ENCODE data around the gene IL15RA. TPM values are rescaled to one million over a fixed set of nuclear protein-coding genes. Genes with fewer than 3 reads are reported as not detected.

Gene IL15RA
- total RNA-seq, 4 donors from 2014 or later, result 10.6 to 34.3 (median 22.8) TPM

DNA sequence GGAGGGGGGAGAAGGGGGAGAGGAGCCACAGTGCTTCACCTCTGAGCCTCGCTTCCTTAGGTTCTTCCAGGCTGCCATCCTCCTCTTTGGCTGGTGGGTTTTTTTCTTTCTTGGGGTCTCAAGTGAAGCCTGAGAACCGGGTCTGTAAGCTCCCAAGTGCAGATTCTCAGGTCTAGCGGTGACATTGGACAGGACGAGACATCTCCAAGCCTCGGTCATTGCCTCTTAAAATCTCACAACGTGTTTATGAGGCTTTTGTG, 817 bp upstream of the IL15RA start:
- H3K27ac ChIP-seq, result peak overlapping the region; percentile 89 to 93 (median 93)
- H3K4me1 ChIP-seq, result no peaks in the 10 kb centered on the region
- no peaks in the 10 kb centered on the region for H3K36me3 ChIP-seq
- H3K9me3 ChIP-seq, result no peaks in the 10 kb centered on the region
- no peaks in the 10 kb centered on the region for H3K27me3 ChIP-seq
- intact Hi-C loops (cut with DNase I), result no loop called here
- peak overlapping the region in 2 of 3 donors; percentile 75 to 76 for H3K4me3 ChIP-seq (replicated peaks in 1 of 3)
- TF ChIP-seq POLR2A (IDR thresholded peaks at IDR 0.05) (no peak), CTCF (IDR thresholded peaks at IDR 0.05) (no peak)
- 22 to 43% methylated on average over 6 of the region's 6 CpGs for WGBS, 2 donors
- DNase-seq, result no peak

GRCh38 chr10:5976512-5977470, 552 bp downstream of the IL15RA start:
- Histone ChIP-seq H3K9me3 (no peaks in the 10 kb centered on the region), H3K36me3 (no peaks in the 10 kb centered on the region), H3K27ac (peak overlapping the region; percentile 89 to 93 (median 93)), H3K27me3 (no peaks in the 10 kb centered on the region), H3K4me3 (replicated peaks in 1 of 3) (peak overlapping the region; percentile 74 to 76 (median 75)), H3K4me1 (no peaks in the 10 kb centered on the region)
- intact Hi-C loops (cut with DNase I), result no loop called here
- no peak for TF ChIP-seq CTCF (IDR thresholded peaks at IDR 0.05)
- TF ChIP-seq POLR2A (IDR thresholded peaks at IDR 0.05), result peak in 1 of 2 donors; percentile 8
- whole genome bisulfite sequencing, 2 donors, result 4 to 9% methylated on average over 24 to 38 of the region's 82 CpGs
- DNase-seq, result peak; percentile 50 to 56

DNA sequence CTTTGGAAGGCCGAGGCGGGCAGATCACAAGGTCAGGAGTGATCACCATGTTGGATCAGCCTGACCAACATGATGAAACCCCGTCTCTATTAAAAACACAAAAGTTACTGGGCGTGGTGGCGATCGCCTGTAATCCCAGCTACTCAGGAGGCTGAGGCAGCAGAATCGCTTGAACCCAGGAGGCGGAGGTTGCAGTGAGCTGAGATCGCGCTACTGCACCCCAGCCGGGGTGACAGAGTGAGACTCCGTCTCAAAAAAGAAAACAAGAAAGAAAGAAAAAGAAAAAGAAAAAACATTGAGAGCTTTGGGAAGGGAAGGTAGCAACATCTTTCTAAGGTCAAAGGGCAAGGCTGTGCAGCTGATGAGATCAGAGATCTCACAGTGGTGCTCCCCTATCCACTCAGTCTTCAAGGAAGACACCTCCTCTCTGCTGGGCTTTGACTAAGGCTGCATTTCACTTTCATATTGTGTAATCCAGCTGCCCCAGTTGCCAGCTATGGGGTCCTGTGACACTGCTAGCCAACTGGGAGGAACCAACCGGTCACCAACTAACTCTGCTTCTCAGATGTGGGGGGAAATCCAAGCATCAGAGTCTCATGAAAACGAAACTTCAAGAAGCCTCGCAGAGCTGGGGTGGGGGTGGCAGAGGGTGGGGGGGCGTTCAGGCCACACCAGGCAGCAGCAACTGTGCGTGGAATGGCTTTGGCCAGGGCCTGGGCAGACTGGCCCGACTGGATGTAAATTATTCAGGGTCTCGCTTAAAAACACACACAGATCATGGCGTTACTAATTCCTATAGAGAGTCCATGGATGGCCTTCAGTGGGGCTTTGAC, 1.5 kb downstream of the IL15RA start:
- Histone ChIP-seq H3K27ac (peak overlapping the region; percentile 89 to 93 (median 93)), H3K4me1 (no peaks in the 10 kb centered on the region), H3K36me3 (no peaks in the 10 kb centered on the region), H3K27me3 (no peaks in the 10 kb centered on the region), H3K9me3 (no peaks in the 10 kb centered on the region), H3K4me3 (replicated peaks in 1 of 3) (peak overlapping the region in 1 of 3 donors; percentile 75)
- no peak for TF ChIP-seq POLR2A (IDR thresholded peaks at IDR 0.05)
- TF ChIP-seq CTCF (IDR thresholded peaks at IDR 0.05), result no peak
- peak; percentile 14 to 15 for DNase-seq
- WGBS, 2 donors, result 73 to 82% methylated on average over 20 of the region's 20 CpGs
- intact Hi-C loops (cut with DNase I), result no loop called here

DNA sequence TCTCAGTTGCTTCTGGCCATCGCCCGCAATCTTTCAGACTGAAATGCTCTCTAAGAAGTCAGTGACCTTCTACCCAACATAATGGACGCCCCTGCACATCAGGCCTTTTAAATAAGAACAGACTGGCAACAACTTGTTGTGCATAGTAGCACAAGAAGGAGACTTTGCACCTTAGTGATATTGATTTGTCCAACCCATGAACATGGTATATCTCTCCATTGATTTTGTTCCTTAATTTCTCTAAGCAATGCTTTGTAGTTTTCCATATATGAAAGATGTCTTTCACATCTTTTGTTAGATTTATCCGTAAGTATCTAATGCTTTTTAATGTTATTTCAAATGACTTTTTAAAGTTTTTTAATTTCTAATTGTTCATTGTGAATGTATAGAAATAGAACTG, 4.3 kb downstream of the IL15RA start:
- intact Hi-C loops (cut with DNase I), result no loop called here

More for the DNA sequence above, 4.3 kb downstream of the IL15RA start:
- Histone ChIP-seq H3K9me3 (no peaks in the 10 kb centered on the region), H3K4me3 (replicated peaks in 1 of 3) (no peak overlapping the region), H3K36me3 (no peaks in the 10 kb centered on the region), H3K4me1 (no peaks in the 10 kb centered on the region), H3K27ac (no peak overlapping the region), H3K27me3 (no peaks in the 10 kb centered on the region)
- 75 to 95% methylated on average over 4 of the region's 4 CpGs for WGBS, 2 donors
- no peak for DNase-seq
- TF ChIP-seq POLR2A (IDR thresholded peaks at IDR 0.05), result no peak
- no peak for TF ChIP-seq CTCF (IDR thresholded peaks at IDR 0.05)

Data from thyroid gland (tissue), 4 donors.